CD8-positive, alpha-beta memory T cell (primary cell): ENCODE results near the gene HS6ST1. TPM values are rescaled to one million over a fixed set of nuclear protein-coding genes. Genes with fewer than 3 reads are reported as not detected.

Source experiments
- CTCF ChIA-PET: fragments of 350-600 bp; sonication (Branson Sonifier 250); formaldehyde crosslinking; loops from one replicate; lab custom pipeline; 2021; ENCODE audit warnings: antibody characterized with exemption; lab: Charles Lee
- POLR2A ChIA-PET: fragments of 350-600 bp; sonication (Branson Sonifier 250); formaldehyde crosslinking; loops from one replicate; lab custom pipeline; 2021; ENCODE audit warnings: antibody characterized with exemption; lab: Charles Lee
- DNase-seq, 5 donors: peaks; one replicate each; pipeline versions ENCODE4 v3.0.0 to v3.0.0-alpha.2; 2020 to 2022; ENCODE audit warnings: mixed read lengths in 1 of 5
- H3K27ac ChIP-seq: one replicate; pipeline ENCODE4 v1.7.0; 2013; ENCODE audit warnings: low read depth, mild to moderate bottlenecking, low read length, moderate library complexity
- H3K27me3 ChIP-seq: 2 replicates; pipeline ENCODE4 v1.7.0; 2013; ENCODE audit warnings: low read length, mild to moderate bottlenecking; ENCODE audit not compliant: insufficient read depth, poor library complexity, severe bottlenecking
- H3K36me3 ChIP-seq: 2 replicates; pipeline ENCODE4 v1.7.0; 2013; ENCODE audit warnings: mild to moderate bottlenecking, low read length, moderate library complexity; ENCODE audit not compliant: insufficient read depth
- H3K4me1 ChIP-seq: 2 replicates; pipeline ENCODE4 v1.7.0; 2013; ENCODE audit warnings: mild to moderate bottlenecking, low read length, moderate library complexity; ENCODE audit not compliant: insufficient read depth
- H3K4me3 ChIP-seq: 2 replicates; pipeline ENCODE4 v1.7.0; 2013; ENCODE audit warnings: mild to moderate bottlenecking, low read length
- H3K9me3 ChIP-seq: 2 replicates; pipeline ENCODE4 v1.7.0; 2013; ENCODE audit warnings: mild to moderate bottlenecking, low read length
- H3K27ac Mint-ChIP-seq, 8 donors: one replicate each; pipeline ENCODE4 v1.8.0; 2020 to 2021; ENCODE audit warnings: mixed read lengths in 8 of 8, mild to moderate bottlenecking in 6 of 8, inconsistent platforms in 3 of 8, moderate library complexity in 3 of 8
- H3K27me3 Mint-ChIP-seq, 2 donors: one replicate each; pipeline ENCODE4 v1.8.0; 2020 to 2021; ENCODE audit warnings: mixed read lengths in 2 of 2, mild to moderate bottlenecking in 1 of 2, moderate library complexity in 1 of 2
- H3K36me3 Mint-ChIP-seq, 3 donors: one replicate each; pipeline ENCODE4 v1.8.0; 2020 to 2021; ENCODE audit warnings: mixed read lengths in 3 of 3, inconsistent platforms in 1 of 3, mild to moderate bottlenecking in 1 of 3
- H3K4me1 Mint-ChIP-seq, 3 donors: one replicate each; pipeline ENCODE4 v1.8.0; 2020 to 2021; ENCODE audit warnings: mixed read lengths in 3 of 3, inconsistent platforms in 1 of 3, mild to moderate bottlenecking in 1 of 3
- H3K4me3 Mint-ChIP-seq, 7 donors: one replicate each; pipeline ENCODE4 v1.8.0; 2020 to 2021; ENCODE audit warnings: mixed read lengths in 7 of 7, mild to moderate bottlenecking in 6 of 7, moderate library complexity in 4 of 7, inconsistent platforms in 2 of 7
- H3K9me3 Mint-ChIP-seq, 5 donors: one replicate each; pipeline ENCODE4 v1.8.0; 2020 to 2022; ENCODE audit warnings: mixed read lengths in 5 of 5, mild to moderate bottlenecking in 3 of 5, moderate library complexity in 2 of 5, inconsistent platforms in 1 of 5
- polyA plus RNA-seq: library from polyadenylated mRNA; unstranded; fragments of 300-500 nt; fragmentation: Illumina TruSeq; gene quantifications from one replicate; pipeline ENCODE4 v1.2.3, GENCODE V29; 2021
- total RNA-seq, 2 experiments: library from RNA; stranded (reverse); gene quantifications; one replicate each; pipeline ENCODE4 v1.2.3, GENCODE V29; 2021

The HS6ST1 gene
- total and polyA plus RNA-seq, 3 experiments from 2014 or later: 4.6 to 18.2 (median 18.0) TPM

DNA sequence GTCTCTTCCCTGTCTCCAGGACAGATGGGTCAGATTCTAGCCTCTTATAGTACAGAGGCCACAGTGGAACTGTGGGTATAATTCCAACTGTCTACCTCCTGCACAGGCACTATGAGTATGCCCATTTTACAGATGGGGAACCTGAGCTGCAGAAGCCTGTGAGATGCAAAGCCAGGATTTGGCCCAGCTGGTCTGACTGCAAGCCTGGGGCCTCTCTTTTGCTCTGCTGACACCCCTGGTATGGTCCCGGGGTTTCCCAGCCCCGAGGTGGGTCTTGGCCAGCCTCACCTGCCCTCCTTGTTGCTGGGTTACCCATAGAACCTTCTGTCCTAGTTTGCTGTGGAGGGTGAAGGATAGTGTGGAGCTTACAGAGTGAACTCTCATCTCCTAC lies 9.8 kb downstream of the HS6ST1 start:
- Histone ChIP-seq H3K4me1 (no peaks in the 10 kb centered on the region), H3K27me3 (no peaks in the 10 kb centered on the region), H3K36me3 (no peaks in the 10 kb centered on the region), H3K9me3 (no peaks in the 10 kb centered on the region), H3K4me3 (no peak overlapping the region), H3K27ac (no peak overlapping the region)
- H3K4me3 Mint-ChIP-seq: no peak overlapping the region
- ChIA-PET CTCF (no interaction called here), POLR2A (no interaction called here)
- no peak for DNase-seq
- H3K27ac Mint-ChIP-seq: no peak overlapping the region
- H3K9me3 Mint-ChIP-seq: no peaks in the 10 kb centered on the region
- peaks cover 0 to 2% (median 0%) of the 10 kb centered on the region in 3 donors for H3K36me3 Mint-ChIP-seq
- no peaks in the 10 kb centered on the region for H3K27me3 Mint-ChIP-seq
- H3K4me1 Mint-ChIP-seq: peaks cover 10 to 19% (median 13%) of the 10 kb centered on the region in 3 donors

DNA sequence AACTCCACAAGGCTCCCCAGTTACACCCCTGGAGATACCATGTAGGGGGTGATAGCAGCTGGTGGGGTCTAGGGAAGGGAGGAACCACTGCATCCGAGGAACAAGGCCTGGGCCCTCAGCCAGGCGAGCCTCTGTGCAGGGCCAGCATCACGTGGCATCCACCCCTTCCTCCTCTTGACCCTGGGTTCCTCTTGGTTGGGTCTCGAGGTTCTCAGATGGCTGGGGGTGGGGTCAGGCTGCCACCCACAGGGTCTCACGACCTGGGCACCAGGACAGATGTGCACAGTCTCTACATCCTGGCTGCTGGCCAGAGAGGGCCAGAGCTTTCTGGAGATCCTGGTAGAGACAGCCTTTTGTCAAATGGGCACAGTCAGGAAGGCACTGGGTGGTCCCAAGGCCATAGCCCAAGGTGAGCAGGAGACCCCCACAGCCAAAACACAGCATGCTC lies 10.4 kb downstream of the HS6ST1 start:
- Mint-ChIP-seq H3K9me3 (no peaks in the 10 kb centered on the region), H3K27ac (peak overlapping the region in 1 of 8 donors; percentile 33), H3K36me3 (peaks cover 0 to 2% (median 0%) of the 10 kb centered on the region in 3 donors), H3K27me3 (no peaks in the 10 kb centered on the region), H3K4me1 (peaks cover 7 to 16% (median 11%) of the 10 kb centered on the region in 3 donors), H3K4me3 (no peak overlapping the region)
- ChIA-PET CTCF (no interaction called here), POLR2A (no interaction called here)
- no peaks in the 10 kb centered on the region for H3K36me3 ChIP-seq
- H3K27me3 ChIP-seq: no peaks in the 10 kb centered on the region
- DNase-seq: peak in 1 of 5 donors; percentile 38
- no peak overlapping the region for H3K27ac ChIP-seq
- H3K4me3 ChIP-seq: no peak overlapping the region
- no peaks in the 10 kb centered on the region for H3K4me1 ChIP-seq
- no peaks in the 10 kb centered on the region for H3K9me3 ChIP-seq

DNA sequence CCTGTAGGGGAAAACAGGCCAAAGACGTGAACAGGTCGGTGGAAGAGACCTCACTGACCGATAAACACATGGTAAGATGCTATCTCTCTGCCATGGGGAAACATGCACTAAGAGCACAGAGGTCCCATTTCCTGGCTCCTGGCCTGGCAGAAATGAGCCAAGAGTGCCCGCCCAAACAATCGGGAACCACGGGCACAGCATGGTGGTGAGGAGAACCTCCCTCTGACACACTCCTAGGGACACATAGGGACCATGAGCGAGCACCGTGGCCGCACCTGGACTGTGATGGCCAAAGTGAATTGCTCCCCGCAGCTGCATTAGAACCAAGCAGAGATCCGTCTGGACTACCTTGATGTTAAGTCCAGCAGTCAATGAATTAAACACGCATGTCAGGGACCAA lies 11.1 kb downstream of the HS6ST1 start:
- Histone ChIP-seq H3K4me3 (no peak overlapping the region), H3K27ac (no peak overlapping the region), H3K4me1 (no peaks in the 10 kb centered on the region), H3K9me3 (no peaks in the 10 kb centered on the region), H3K27me3 (no peaks in the 10 kb centered on the region), H3K36me3 (no peaks in the 10 kb centered on the region)
- ChIA-PET POLR2A (no interaction called here), CTCF (no interaction called here)
- Mint-ChIP-seq H3K4me3 (no peak overlapping the region), H3K4me1 (peaks cover 4 to 14% (median 6%) of the 10 kb centered on the region in 3 donors), H3K9me3 (no peaks in the 10 kb centered on the region), H3K27me3 (no peaks in the 10 kb centered on the region), H3K36me3 (peaks cover 0 to 2% (median 0%) of the 10 kb centered on the region in 3 donors), H3K27ac (no peak overlapping the region)
- no peak for DNase-seq

DNA sequence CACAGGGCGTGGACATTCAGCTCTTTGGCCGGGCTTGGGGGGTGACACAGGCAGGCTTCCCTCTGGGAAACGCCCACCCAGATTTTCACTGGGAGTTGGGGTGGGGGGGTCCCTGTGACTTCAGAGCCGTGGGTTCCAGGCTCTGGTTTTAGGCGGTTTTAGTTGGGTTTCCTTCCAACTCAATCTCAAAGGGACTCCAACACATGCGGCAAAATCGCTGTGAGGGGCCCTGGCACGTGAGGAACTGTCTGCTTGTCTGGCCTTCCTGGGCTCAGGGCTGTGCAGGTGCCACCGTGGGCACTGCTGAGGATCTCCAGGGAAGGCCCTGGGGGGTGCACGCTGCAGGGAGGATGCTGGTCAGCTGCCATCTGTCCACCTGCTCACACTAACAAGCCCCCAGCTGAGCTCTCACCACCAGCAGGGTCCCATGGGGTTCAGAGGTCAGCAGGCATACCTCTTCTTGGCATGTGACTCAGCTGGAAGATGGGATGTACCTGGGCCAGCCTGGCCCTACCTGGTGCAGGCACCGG lies 11.7 kb downstream of the HS6ST1 start:
- peaks cover 3 to 14% (median 4%) of the 10 kb centered on the region in 3 donors for H3K4me1 Mint-ChIP-seq
- no peaks in the 10 kb centered on the region for H3K9me3 ChIP-seq
- no peak overlapping the region for H3K4me3 ChIP-seq
- no peak overlapping the region for H3K4me3 Mint-ChIP-seq
- no peak overlapping the region for H3K27ac ChIP-seq
- H3K27me3 Mint-ChIP-seq: no peaks in the 10 kb centered on the region
- no peak overlapping the region for H3K27ac Mint-ChIP-seq
- no peaks in the 10 kb centered on the region for H3K36me3 ChIP-seq
- no peaks in the 10 kb centered on the region for H3K9me3 Mint-ChIP-seq
- H3K4me1 ChIP-seq: no peaks in the 10 kb centered on the region
- ChIA-PET POLR2A (no interaction called here), CTCF (no interaction called here)
- peaks cover 0 to 2% (median 0%) of the 10 kb centered on the region in 3 donors for H3K36me3 Mint-ChIP-seq
- H3K27me3 ChIP-seq: no peaks in the 10 kb centered on the region
- peak in 1 of 5 donors; percentile 41 for DNase-seq

DNA sequence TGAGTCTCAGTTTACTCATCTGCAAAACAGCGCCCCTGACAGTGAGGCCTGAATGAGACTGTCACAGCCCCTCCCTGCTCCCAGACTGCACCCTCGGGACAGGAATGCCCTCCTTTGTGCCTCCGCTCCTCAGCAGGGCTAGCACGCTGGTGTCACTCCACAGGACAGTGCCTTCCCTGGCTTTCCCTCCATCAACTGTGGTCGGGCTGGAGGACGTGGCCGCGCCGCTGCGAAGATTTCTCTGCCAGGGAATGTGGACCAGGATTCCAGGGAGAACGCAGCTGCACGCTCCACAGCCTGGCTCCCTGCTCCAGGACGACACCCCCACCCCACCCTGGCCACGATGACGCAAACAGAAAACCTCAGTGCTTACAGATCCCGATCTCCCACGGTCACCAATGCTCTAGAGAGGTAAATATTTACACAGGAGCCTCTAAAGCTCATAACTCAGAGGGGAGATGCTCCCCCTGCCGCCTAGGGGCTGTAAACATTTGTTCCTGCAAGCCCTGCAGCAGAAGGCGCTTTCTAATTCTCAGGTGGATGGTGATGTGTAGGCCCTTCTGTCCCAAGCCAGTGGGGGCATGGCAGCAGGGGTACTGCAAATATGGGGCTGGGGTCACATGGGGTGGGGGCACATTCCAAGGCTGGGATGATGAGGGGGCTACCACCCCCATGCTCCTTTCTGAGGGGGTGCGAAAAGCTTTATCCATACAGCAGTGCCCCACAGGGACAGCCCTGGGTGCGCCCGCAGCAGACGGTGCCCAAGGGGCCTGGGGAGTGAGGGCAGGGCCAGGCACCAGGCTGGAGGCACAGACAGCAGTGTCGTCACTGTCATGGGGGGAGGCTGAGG lies 12.4 kb downstream of the HS6ST1 start:
- Mint-ChIP-seq H3K4me3 (no peak overlapping the region), H3K27me3 (no peaks in the 10 kb centered on the region), H3K4me1 (peaks cover 3 to 14% (median 4%) of the 10 kb centered on the region in 3 donors), H3K27ac (no peak overlapping the region), H3K36me3 (peaks cover 0 to 2% (median 0%) of the 10 kb centered on the region in 3 donors), H3K9me3 (no peaks in the 10 kb centered on the region)
- Histone ChIP-seq H3K27me3 (no peaks in the 10 kb centered on the region), H3K4me3 (no peak overlapping the region), H3K27ac (peak overlapping the region; percentile 43), H3K36me3 (no peaks in the 10 kb centered on the region), H3K9me3 (no peaks in the 10 kb centered on the region), H3K4me1 (no peaks in the 10 kb centered on the region)
- POLR2A ChIA-PET: no interaction called here
- DNase-seq: peak in 1 of 5 donors; percentile 26
- CTCF ChIA-PET: no interaction called here

DNA sequence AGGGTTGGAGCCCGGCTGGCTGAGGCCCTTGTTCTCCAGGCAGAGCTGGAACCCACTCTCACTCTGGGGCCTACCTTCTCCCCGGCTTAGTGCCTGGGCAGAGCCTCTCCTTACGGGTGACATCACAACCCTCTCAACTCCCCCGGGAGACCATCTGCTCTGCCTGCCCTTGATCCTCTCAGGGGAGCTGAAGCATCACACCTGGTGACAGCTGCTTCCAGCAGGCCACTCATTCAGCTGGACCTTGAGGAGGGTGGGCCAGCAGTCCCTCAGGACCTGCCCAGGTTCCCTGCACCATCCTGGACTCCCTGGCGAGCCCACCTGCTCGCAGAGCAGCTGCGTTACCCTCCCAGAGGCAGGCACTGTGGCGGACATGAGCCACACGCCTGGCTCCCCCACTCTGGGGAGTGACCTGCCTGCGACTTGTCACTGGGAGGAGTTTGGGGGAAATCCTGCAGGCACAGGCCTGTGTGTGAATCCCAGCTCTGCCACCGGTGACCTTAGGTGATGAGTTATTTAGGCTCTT lies 13.1 kb downstream of the HS6ST1 start:
- H3K36me3 ChIP-seq: no peaks in the 10 kb centered on the region
- no peaks in the 10 kb centered on the region for H3K9me3 ChIP-seq
- H3K27me3 ChIP-seq: no peaks in the 10 kb centered on the region
- Mint-ChIP-seq H3K27ac (no peak overlapping the region), H3K27me3 (no peaks in the 10 kb centered on the region), H3K4me1 (peaks cover 0 to 9% (median 4%) of the 10 kb centered on the region in 3 donors), H3K4me3 (no peak overlapping the region), H3K36me3 (peaks cover 0 to 2% (median 0%) of the 10 kb centered on the region in 3 donors), H3K9me3 (no peaks in the 10 kb centered on the region)
- H3K4me3 ChIP-seq: no peak overlapping the region
- POLR2A ChIA-PET: no interaction called here
- CTCF ChIA-PET: no interaction called here
- no peaks in the 10 kb centered on the region for H3K4me1 ChIP-seq
- DNase-seq: no peak
- H3K27ac ChIP-seq: peak overlapping the region; percentile 43

DNA sequence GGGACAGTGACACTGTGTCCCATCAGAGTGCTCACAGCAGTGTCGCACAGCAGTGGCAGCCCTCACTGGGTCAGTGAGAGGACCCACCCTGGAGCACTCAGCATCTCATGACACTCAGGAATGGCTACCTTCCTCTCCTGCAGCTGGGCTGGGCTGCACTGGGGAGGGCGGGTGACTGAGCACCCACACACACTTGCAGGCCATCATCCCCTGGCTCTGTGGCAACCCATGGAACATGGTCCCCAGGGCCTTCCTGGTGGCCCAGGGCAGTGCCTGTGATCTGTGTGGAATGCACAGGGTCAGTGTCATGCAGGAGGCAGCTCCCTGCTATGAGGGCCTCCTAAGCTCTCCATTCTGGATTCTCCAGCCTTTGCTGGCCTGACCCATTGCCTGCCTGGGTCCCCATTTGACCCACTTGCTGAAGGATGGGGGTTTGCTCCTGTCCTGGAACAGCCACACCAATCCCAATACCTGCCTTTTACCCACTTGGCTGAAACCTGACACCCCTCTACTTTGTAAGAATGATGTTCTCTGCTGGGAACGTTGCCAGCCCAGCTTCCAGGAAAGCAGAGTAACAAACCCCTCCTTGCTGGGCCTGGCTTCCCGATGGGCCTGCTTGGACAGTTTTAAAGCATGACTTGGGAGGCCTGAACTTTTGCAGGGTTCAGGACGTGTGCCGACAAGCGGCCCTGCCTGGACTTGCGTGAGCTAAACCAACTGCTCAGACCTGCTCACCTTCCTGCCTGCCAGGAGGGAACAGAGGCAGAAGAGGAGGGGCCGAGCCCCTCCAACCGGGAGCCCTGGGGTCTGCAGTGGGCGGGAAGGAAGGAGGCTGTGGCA lies 13.7 kb downstream of the HS6ST1 start:
- ChIA-PET POLR2A (no interaction called here), CTCF (no interaction called here)
- H3K4me3 Mint-ChIP-seq: no peak overlapping the region

More for the DNA sequence above, 13.7 kb downstream of the HS6ST1 start:
- no peaks in the 10 kb centered on the region for H3K9me3 Mint-ChIP-seq
- no peaks in the 10 kb centered on the region for H3K27me3 Mint-ChIP-seq
- peak overlapping the region; percentile 43 for H3K27ac ChIP-seq
- H3K27ac Mint-ChIP-seq: peak overlapping the region in 1 of 8 donors; percentile 47
- peaks cover 0 to 2% (median 0%) of the 10 kb centered on the region in 3 donors for H3K36me3 Mint-ChIP-seq
- no peak for DNase-seq
- H3K36me3 ChIP-seq: no peaks in the 10 kb centered on the region
- no peaks in the 10 kb centered on the region for H3K4me1 ChIP-seq
- no peaks in the 10 kb centered on the region for H3K9me3 ChIP-seq
- H3K4me3 ChIP-seq: no peak overlapping the region
- H3K4me1 Mint-ChIP-seq: peaks cover 0 to 9% (median 4%) of the 10 kb centered on the region in 3 donors
- no peaks in the 10 kb centered on the region for H3K27me3 ChIP-seq
